ENCODE measurements around the gene DES. TPM values are rescaled to one million over a fixed set of nuclear protein-coding genes. Genes with fewer than 3 reads are reported as not detected.

The DES gene
- polyA plus RNA-seq, 1 experiment: 19.8 TPM

DNA sequence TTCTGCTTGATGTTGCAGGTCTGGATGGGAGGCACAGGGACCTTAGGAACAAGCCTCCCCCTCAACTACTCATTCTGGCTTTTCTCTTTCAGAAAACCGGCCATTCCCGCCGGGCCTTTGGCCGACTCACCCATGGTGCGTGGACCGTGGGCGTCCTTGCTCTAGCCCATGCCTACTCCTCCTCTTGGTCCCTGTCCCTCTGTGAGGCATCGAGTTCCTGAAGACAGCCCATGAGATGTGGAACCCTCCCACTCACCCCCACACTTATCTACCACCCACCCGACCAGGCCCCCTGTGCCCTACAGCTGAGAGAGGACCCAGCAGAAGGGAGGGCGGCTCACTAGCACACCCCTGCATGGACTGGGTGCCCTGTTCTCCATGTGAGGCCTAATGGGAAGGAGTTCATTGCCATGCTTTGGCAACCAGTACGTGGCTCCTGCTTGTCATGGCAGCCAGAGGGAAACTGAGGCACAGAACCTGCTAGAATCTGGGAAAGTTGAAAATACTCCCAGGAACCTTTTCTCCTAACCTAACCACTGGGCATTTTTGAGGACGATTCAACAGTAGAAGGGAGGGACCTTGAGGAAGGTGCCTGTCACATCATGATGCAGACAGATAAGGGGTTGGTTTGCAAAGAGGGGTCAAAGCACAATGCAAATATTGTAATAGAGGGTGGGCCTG lies 25.0 kb downstream of the DES start:
- H3K9me3 ChIP-seq (ENCODE audit: control insufficient read depth, insufficient read depth, low read length): no peaks in the 10 kb centered on the region
- DNase-seq (ENCODE audit: low read depth, low spot score): no peak
- no peak overlapping the region for H3K27ac ChIP-seq (ENCODE audit: low read depth, low read length)
- H3K27me3 ChIP-seq (ENCODE audit: control insufficient read depth, insufficient read depth, low read length): no peaks in the 10 kb centered on the region
- ChIA-PET CTCF (no interaction called here), POLR2A (interaction anchor here (1.0 to 1.9 kb wide), 2 partner anchors 10 to 55 kb away, joined by 3 to 8 read pairs; partner anchors contain the start of gene GMPPA)
- TF ChIP-seq, protein P1, sequence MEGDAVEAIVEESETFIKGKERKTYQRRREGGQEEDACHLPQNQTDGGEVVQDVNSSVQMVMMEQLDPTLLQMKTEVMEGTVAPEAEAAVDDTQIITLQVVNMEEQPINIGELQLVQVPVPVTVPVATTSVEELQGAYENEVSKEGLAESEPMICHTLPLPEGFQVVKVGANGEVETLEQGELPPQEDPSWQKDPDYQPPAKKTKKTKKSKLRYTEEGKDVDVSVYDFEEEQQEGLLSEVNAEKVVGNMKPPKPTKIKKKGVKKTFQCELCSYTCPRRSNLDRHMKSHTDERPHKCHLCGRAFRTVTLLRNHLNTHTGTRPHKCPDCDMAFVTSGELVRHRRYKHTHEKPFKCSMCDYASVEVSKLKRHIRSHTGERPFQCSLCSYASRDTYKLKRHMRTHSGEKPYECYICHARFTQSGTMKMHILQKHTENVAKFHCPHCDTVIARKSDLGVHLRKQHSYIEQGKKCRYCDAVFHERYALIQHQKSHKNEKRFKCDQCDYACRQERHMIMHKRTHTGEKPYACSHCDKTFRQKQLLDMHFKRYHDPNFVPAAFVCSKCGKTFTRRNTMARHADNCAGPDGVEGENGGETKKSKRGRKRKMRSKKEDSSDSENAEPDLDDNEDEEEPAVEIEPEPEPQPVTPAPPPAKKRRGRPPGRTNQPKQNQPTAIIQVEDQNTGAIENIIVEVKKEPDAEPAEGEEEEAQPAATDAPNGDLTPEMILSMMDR (IDR thresholded peaks at IDR 0.05; ENCODE audit: low read depth, low read length): no peak
- peak overlapping the region; percentile 65 for H3K4me3 ChIP-seq (ENCODE audit: low read depth, low read length)

DNA sequence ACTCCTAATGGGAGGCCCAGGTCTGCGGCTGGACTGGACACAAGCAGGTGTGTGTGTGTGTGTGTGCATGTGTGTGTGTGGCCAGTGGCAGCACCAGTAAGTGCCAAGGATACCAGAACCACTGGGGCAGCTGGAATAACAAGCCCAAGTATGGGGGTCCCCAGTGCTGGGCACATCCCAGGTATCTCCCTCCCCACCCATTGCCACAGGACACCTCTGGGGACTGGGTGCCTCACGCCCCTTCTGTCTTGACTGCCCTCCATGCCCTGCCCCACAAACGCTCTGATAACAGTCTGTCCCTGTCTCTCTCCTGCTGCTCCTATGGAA lies 25.5 kb downstream of the DES start:
- Histone ChIP-seq H3K4me3 (ENCODE audit: low read depth, low read length) (no peak overlapping the region), H3K27me3 (ENCODE audit: control insufficient read depth, insufficient read depth, low read length) (no peaks in the 10 kb centered on the region), H3K27ac (ENCODE audit: low read depth, low read length) (no peak overlapping the region), H3K9me3 (ENCODE audit: control insufficient read depth, insufficient read depth, low read length) (no peaks in the 10 kb centered on the region)
- TF ChIP-seq, protein P1 (IDR thresholded peaks at IDR 0.05; ENCODE audit: low read depth, low read length): no peak
- ChIA-PET CTCF (no interaction called here), POLR2A (interaction anchor here (0.5 kb wide), 1 partner anchor 15 kb away, joined by 10 read pairs; no protein-coding TSS in a partner anchor)
- no peak for DNase-seq (ENCODE audit: low read depth, low spot score)

DNA sequence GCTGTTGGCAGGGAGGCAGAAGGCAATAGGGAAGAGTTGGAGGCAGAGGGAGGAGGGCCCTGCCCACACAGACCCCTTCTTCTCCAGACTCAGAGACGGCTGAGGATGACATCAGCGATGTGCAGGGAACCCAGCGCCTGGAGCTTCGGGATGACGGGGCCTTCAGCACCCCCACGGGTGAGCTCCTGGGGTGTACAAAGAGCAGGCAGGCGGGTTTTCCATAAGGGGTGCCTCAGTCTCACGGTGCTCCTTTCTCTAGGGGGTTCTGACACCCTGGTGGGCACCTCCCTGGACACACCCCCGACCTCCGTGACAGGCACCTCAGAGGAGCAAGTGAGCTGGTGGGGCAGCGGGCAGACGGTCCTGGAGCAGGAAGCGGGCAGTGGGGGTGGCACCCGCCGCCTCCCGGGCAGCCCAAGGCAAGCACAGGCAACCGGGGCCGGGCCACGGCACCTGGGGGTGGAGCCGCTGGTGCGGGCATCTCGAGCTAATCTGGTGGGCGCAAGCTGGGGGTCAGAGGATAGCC lies 26.5 kb downstream of the DES start:
- no peak overlapping the region for H3K27ac ChIP-seq (ENCODE audit: low read depth, low read length)
- DNase-seq (ENCODE audit: low read depth, low spot score): no peak
- no peak overlapping the region for H3K4me3 ChIP-seq (ENCODE audit: low read depth, low read length)
- H3K27me3 ChIP-seq (ENCODE audit: control insufficient read depth, insufficient read depth, low read length): no peaks in the 10 kb centered on the region
- no peaks in the 10 kb centered on the region for H3K9me3 ChIP-seq (ENCODE audit: control insufficient read depth, insufficient read depth, low read length)
- TF ChIP-seq, protein P1 (IDR thresholded peaks at IDR 0.05; ENCODE audit: low read depth, low read length): no peak
- ChIA-PET CTCF (interaction anchor here (1.4 to 2.1 kb wide), 2 partner anchors 42 to 66 kb away, joined by 3 to 8 read pairs; no protein-coding TSS in a partner anchor), POLR2A (no interaction called here)

DNA sequence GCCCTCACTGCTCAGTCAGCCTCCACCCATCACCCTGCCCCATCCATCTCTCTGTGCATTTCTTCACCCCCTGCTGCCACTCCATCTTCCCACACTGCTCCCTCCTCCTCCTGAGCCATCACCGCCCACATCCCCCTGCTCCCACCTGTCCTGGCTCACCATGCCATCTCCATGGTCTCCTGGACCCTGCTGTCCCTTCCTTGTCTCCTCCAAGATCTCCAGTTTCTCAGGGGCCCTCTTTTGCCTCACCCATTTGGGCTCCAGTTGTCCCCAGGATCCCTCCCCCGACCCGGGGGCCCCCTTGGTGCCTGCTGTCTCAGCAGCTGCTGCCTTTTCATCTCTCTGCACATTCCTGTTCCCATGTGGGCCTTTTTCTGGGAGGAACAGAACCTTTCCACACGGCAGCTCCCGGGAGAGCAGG lies 27.1 kb downstream of the DES start:
- TF ChIP-seq, protein P1 (IDR thresholded peaks at IDR 0.05; ENCODE audit: low read depth, low read length): no peak
- no peak overlapping the region for H3K27ac ChIP-seq (ENCODE audit: low read depth, low read length)
- POLR2A ChIA-PET: no interaction called here
- H3K27me3 ChIP-seq (ENCODE audit: control insufficient read depth, insufficient read depth, low read length): no peaks in the 10 kb centered on the region
- H3K9me3 ChIP-seq (ENCODE audit: control insufficient read depth, insufficient read depth, low read length): no peaks in the 10 kb centered on the region
- no peak for DNase-seq (ENCODE audit: low read depth, low spot score)
- no peak overlapping the region; the same call in 1 of the 2 replicates for H3K4me3 ChIP-seq (ENCODE audit: low read depth, low read length)
- CTCF ChIA-PET: interaction anchor here (1.4 to 2.5 kb wide), 3 partner anchors 13 to 65 kb away, joined by 3 to 14 read pairs (median 8); no protein-coding TSS in a partner anchor

DNA sequence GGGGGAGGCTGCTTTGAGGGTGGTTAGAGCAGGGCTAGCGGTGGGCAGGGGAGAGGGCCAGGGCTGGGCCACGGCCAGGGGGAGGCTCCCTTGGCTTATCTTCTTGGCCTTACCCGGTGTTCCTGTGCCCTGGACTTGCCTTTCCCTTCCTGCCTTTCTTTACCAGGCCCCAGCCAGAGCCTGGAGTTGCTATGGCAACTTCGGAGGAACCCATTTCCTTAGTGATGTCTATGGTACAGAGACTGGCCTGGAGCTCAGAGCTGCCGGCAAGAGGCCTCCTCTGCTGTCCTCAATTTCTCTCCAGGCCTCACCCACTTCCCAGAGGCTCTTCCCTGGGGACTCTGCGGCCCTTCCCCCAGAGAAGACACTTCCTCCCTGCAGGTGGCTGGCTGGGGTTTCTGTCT lies 27.9 kb downstream of the DES start:
- no peak for DNase-seq (ENCODE audit: low read depth, low spot score)
- Histone ChIP-seq H3K27me3 (ENCODE audit: control insufficient read depth, insufficient read depth, low read length) (no peaks in the 10 kb centered on the region), H3K9me3 (ENCODE audit: control insufficient read depth, insufficient read depth, low read length) (no peaks in the 10 kb centered on the region), H3K4me3 (ENCODE audit: low read depth, low read length) (no peak overlapping the region), H3K27ac (ENCODE audit: low read depth, low read length) (no peak overlapping the region)
- POLR2A ChIA-PET: no interaction called here
- TF ChIP-seq, protein P1 (IDR thresholded peaks at IDR 0.05; ENCODE audit: low read depth, low read length): no peak
- CTCF ChIA-PET: interaction anchor here (1.0 to 2.5 kb wide), 4 partner anchors 13 to 64 kb away, joined by 3 to 14 read pairs (median 6); no protein-coding TSS in a partner anchor
